Tibial nerve (tissue), 4 donors: ENCODE data around the gene BMP10.

Experiments
- CTCF ChIP-seq, 5 experiments: fragments of 200-600 bp in 3 of 5; fragments of 450-650 bp in 2 of 5; sonication (generic) in 3 of 5; IDR thresholded peaks; one replicate each; pipeline ENCODE4 v1.5.1; 2016 to 2019; ENCODE audit warnings: antibody characterized with exemption in 5 of 5, mild to moderate bottlenecking in 3 of 5, moderate library complexity in 2 of 5
- EP300 ChIP-seq, 2 donors: sonication (generic); formaldehyde crosslinking; IDR thresholded peaks; one replicate each; pipeline ENCODE4 v1.6.1; 2017; ENCODE audit warnings: antibody characterized with exemption in 2 of 2, mild to moderate bottlenecking in 1 of 2
- POLR2A ChIP-seq, 2 donors: fragments of 450-650 bp; IDR thresholded peaks; one replicate each; pipeline ENCODE4 v1.6.1; 2017; ENCODE audit warnings: antibody characterized with exemption in 2 of 2, mild to moderate bottlenecking in 2 of 2, moderate library complexity in 2 of 2

- TF ChIP-seq CTCF (IDR thresholded peaks at IDR 0.05) (no peak), POLR2A (IDR thresholded peaks at IDR 0.05) (no peak), EP300 (IDR thresholded peaks at IDR 0.05) (no peak)
Observed at GRCh38 chr2:68905116-68905515, 33.9 kb upstream of the BMP10 start.
